T-cell (primary cell): ENCODE results near the gene UNC5C. TPM values are rescaled to one million over a fixed set of nuclear protein-coding genes. Genes with fewer than 3 reads are reported as not detected.
A peak's percentile ranks its signal among the peaks of the same experiment; 100 is the strongest.

Experiments
- ATAC-seq, 4 experiments: fragments of 200-7000 bp in 3 of 4; fragments of 150-1000 bp in 1 of 4; cut with Tn5 transposase; replicated peaks in 1 of 4; 1 replicate in 3 of 4; 2 replicates in 1 of 4; pipeline ENCODE4 v1.10.0; 2021; ENCODE audit warnings: moderate library complexity in 3 of 4, mild to moderate bottlenecking in 2 of 4, moderate number of reproducible peaks in 1 of 4
- CTCF ChIA-PET, 2 donors: fragments of 300-600 bp; sonication (Branson Sonifier 250); formaldehyde crosslinking; loops; one replicate each; lab custom pipeline; 2022; ENCODE audit warnings: antibody characterized with exemption in 2 of 2; lab: Charles Lee
- POLR2A ChIA-PET, 2 donors: fragments of 300-600 bp; sonication (Branson Sonifier 250); formaldehyde crosslinking; loops; one replicate each; lab custom pipeline; 2022; ENCODE audit warnings: antibody characterized with exemption in 2 of 2; lab: Charles Lee
- DNase-seq, 35 experiments: peaks; one replicate each; pipeline versions ENCODE4 v3.0.0 to v3.0.0-alpha.2; 2013 to 2023
- H3K27ac ChIP-seq: one replicate; pipeline ENCODE4 v1.5.1; 2013; ENCODE audit warnings: low read length
- H3K27me3 ChIP-seq, 2 experiments: replicated peaks in 1 of 2; 1 replicate in 1 of 2; 2 replicates in 1 of 2; pipeline versions ENCODE4 v1.6.1 to v1.7.0; 2013; ENCODE audit warnings: low read length in 1 of 2, mixed read lengths in 1 of 2; ENCODE audit not compliant: control insufficient read depth in 2 of 2, insufficient read depth in 2 of 2; ENCODE audit errors: extremely low read depth in 1 of 2
- H3K36me3 ChIP-seq, 2 donors: 1 replicate in 1 of 2; 2 replicates in 1 of 2; pipeline versions ENCODE4 v1.6.1 to v1.7.0; 2013; ENCODE audit warnings: low read length in 1 of 2; ENCODE audit not compliant: control insufficient read depth in 2 of 2, insufficient read depth in 1 of 2; ENCODE audit errors: extremely low read depth in 1 of 2
- H3K4me1 ChIP-seq, 2 experiments: 1 replicate in 1 of 2; 2 replicates in 1 of 2; pipeline versions ENCODE4 v1.6.1 to v1.7.0; 2013; ENCODE audit warnings: low read length in 2 of 2, mixed read lengths in 1 of 2; ENCODE audit not compliant: insufficient read depth in 2 of 2, control insufficient read depth in 1 of 2; ENCODE audit errors: extremely low read depth in 1 of 2
- H3K4me3 ChIP-seq, 2 donors: 1 replicate in 1 of 2; 2 replicates in 1 of 2; pipeline versions ENCODE4 v1.5.1 to v1.7.0; 2013; ENCODE audit warnings: mild to moderate bottlenecking in 2 of 2, low read length in 1 of 2, moderate library complexity in 1 of 2; ENCODE audit not compliant: control insufficient read depth in 1 of 2; ENCODE audit errors: extremely low read depth in 1 of 2
- H3K9me3 ChIP-seq: 2 replicates; pipeline ENCODE4 v1.7.0; 2013
- H3K27ac Mint-ChIP-seq, 2 donors: one replicate each; pipeline ENCODE4 v1.8.0; 2020 to 2021; ENCODE audit warnings: mild to moderate bottlenecking in 2 of 2, mixed read lengths in 2 of 2
- H3K27me3 Mint-ChIP-seq, 2 donors: one replicate each; pipeline ENCODE4 v1.8.0; 2021 to 2022; ENCODE audit warnings: mixed read lengths in 2 of 2
- H3K36me3 Mint-ChIP-seq: one replicate; pipeline ENCODE4 v1.8.0; 2021; ENCODE audit warnings: mixed read lengths
- H3K4me1 Mint-ChIP-seq, 3 donors: one replicate each; pipeline ENCODE4 v1.8.0; 2020 to 2022; ENCODE audit warnings: mixed read lengths in 3 of 3, mild to moderate bottlenecking in 1 of 3
- H3K4me3 Mint-ChIP-seq, 3 donors: one replicate each; pipeline ENCODE4 v1.8.0; 2020 to 2022; ENCODE audit warnings: mild to moderate bottlenecking in 3 of 3, mixed read lengths in 3 of 3, moderate library complexity in 3 of 3
- H3K9me3 Mint-ChIP-seq, 3 donors: one replicate each; pipeline ENCODE4 v1.8.0; 2020 to 2022; ENCODE audit warnings: mixed read lengths in 3 of 3
- WGBS: methylation state at CpG from one replicate; pipeline ENCODE4 v1.1.5; 2013; ENCODE audit warnings: missing lambda C conversion rate; ENCODE audit not compliant: insufficient coverage; 5-methylcytosine and 5-hydroxymethylcytosine counted together
- total RNA-seq, 35 experiments: library from RNA in 6 of 35; stranded (reverse) in 6 of 35; fragments of 120-200 nt in 1 of 35; gene quantifications; one replicate each; pipeline versions ENCODE4 v1.2.1 to v1.2.4 and lab custom pipeline; 2013 to 2026

UNC5C gene
- total RNA-seq, 5 donors from 2014 or later (not counting 1 experiment from before 2014, with no cell fraction given), result not detected

GRCh38 chr4:95193391-95194224, 355.2 kb downstream of the UNC5C start:
- no peaks in the 10 kb centered on the region for H3K27me3 Mint-ChIP-seq
- peaks cover 0 to 3% (median 0%) of the 10 kb centered on the region in 3 donors for H3K9me3 Mint-ChIP-seq
- peaks cover 14 to 16% of the 10 kb centered on the region in 2 experiments for H3K4me1 ChIP-seq
- no peak for DNase-seq
- ChIA-PET POLR2A (no interaction called here), CTCF (no interaction called here)
- 83% methylated on average over 22 of the region's 22 CpGs for WGBS
- H3K27ac Mint-ChIP-seq, result no peak overlapping the region
- no peaks in the 10 kb centered on the region for H3K27me3 ChIP-seq
- peaks cover 28 to 60% (median 28%) of the 10 kb centered on the region in 3 donors for H3K4me1 Mint-ChIP-seq
- H3K9me3 ChIP-seq, result no peaks in the 10 kb centered on the region
- H3K4me3 ChIP-seq, result no peak overlapping the region
- peak overlapping the region in 1 of 3 donors; percentile 29 for H3K4me3 Mint-ChIP-seq
- no peak overlapping the region for H3K27ac ChIP-seq
- no peaks in the 10 kb centered on the region for H3K36me3 Mint-ChIP-seq
- no peaks in the 10 kb centered on the region for H3K36me3 ChIP-seq
- no peak for ATAC-seq

- CTCF ChIA-PET, result no interaction called here
- Histone ChIP-seq H3K27ac (no peak overlapping the region), H3K4me1 (peaks cover 14 to 22% of the 10 kb centered on the region in 2 experiments), H3K27me3 (no peaks in the 10 kb centered on the region), H3K36me3 (no peaks in the 10 kb centered on the region), H3K9me3 (no peaks in the 10 kb centered on the region), H3K4me3 (no peak overlapping the region)
- 90% methylated on average over 3 of the region's 3 CpGs for WGBS
- peaks cover 0 to 3% (median 0%) of the 10 kb centered on the region in 3 donors for H3K9me3 Mint-ChIP-seq
- no peak for ATAC-seq
- POLR2A ChIA-PET, result no interaction called here
- no peak for DNase-seq
- H3K4me1 Mint-ChIP-seq, result peaks cover 34 to 66% (median 34%) of the 10 kb centered on the region in 3 donors
- H3K27me3 Mint-ChIP-seq, result no peaks in the 10 kb centered on the region
- no peaks in the 10 kb centered on the region for H3K36me3 Mint-ChIP-seq
- H3K4me3 Mint-ChIP-seq, result peak overlapping the region in 1 of 3 donors; percentile 29
- no peak overlapping the region for H3K27ac Mint-ChIP-seq
Observed at GRCh38 chr4:95191537-95191936, 357.2 kb downstream of the UNC5C start.

GRCh38 chr4:95190751-95191436, 357.9 kb downstream of the UNC5C start:
- peaks cover 0 to 3% (median 0%) of the 10 kb centered on the region in 3 donors for H3K9me3 Mint-ChIP-seq
- H3K27ac Mint-ChIP-seq, result peak overlapping the region in 1 of 2 donors; percentile 28
- H3K36me3 ChIP-seq, result no peaks in the 10 kb centered on the region
- H3K4me1 ChIP-seq, result peaks cover 14 to 22% of the 10 kb centered on the region in 2 experiments
- no peak overlapping the region for H3K4me3 ChIP-seq
- no peaks in the 10 kb centered on the region for H3K27me3 ChIP-seq
- no peaks in the 10 kb centered on the region for H3K27me3 Mint-ChIP-seq
- peaks cover 34 to 66% (median 34%) of the 10 kb centered on the region in 3 donors for H3K4me1 Mint-ChIP-seq
- peak overlapping the region in 1 of 3 donors; percentile 29 for H3K4me3 Mint-ChIP-seq
- ATAC-seq, result no peak
- CTCF ChIA-PET, result no interaction called here
- DNase-seq, result no peak
- WGBS, result 93% methylated on average over 2 of the region's 9 CpGs
- POLR2A ChIA-PET, result no interaction called here
- no peak overlapping the region for H3K27ac ChIP-seq
- no peaks in the 10 kb centered on the region for H3K9me3 ChIP-seq
- no peaks in the 10 kb centered on the region for H3K36me3 Mint-ChIP-seq

GRCh38 chr4:95188701-95189370, 359.9 kb downstream of the UNC5C start:
- H3K27me3 Mint-ChIP-seq, result no peaks in the 10 kb centered on the region
- Histone ChIP-seq H3K27me3 (no peaks in the 10 kb centered on the region), H3K4me3 (no peak overlapping the region), H3K36me3 (no peaks in the 10 kb centered on the region), H3K4me1 (peaks cover 14 to 20% of the 10 kb centered on the region in 2 experiments), H3K27ac (peak overlapping the region; percentile 1), H3K9me3 (no peaks in the 10 kb centered on the region)
- POLR2A ChIA-PET, result no interaction called here
- DNase-seq (peak in 10 of 35 experiments; percentile 9 to 50 (median 29)), ATAC-seq (peak; percentile 48 to 95 (median 68))
- WGBS, result 4% methylated on average over 4 of the region's 5 CpGs
- H3K4me1 Mint-ChIP-seq, result peaks cover 30 to 54% (median 32%) of the 10 kb centered on the region in 3 donors
- no peaks in the 10 kb centered on the region for H3K36me3 Mint-ChIP-seq
- CTCF ChIA-PET, result interaction anchor here in 1 of 2 donors (0.6 kb wide), 1 partner anchor 564 kb away, joined by 3 read pairs; no protein-coding TSS in a partner anchor
- peak overlapping the region in 1 of 3 donors; percentile 47 for H3K4me3 Mint-ChIP-seq
- H3K9me3 Mint-ChIP-seq, result peaks cover 0 to under 1% (median 0%) of the 10 kb centered on the region in 3 donors
- peak overlapping the region; percentile 77 to 86 for H3K27ac Mint-ChIP-seq

GRCh38 chr4:95186666-95187065, 362.1 kb downstream of the UNC5C start:
- H3K36me3 Mint-ChIP-seq, result no peaks in the 10 kb centered on the region
- H3K27me3 Mint-ChIP-seq, result peaks cover 0 to 2% of the 10 kb centered on the region in 2 donors
- Histone ChIP-seq H3K27ac (no peak overlapping the region), H3K27me3 (no peaks in the 10 kb centered on the region), H3K4me3 (no peak overlapping the region), H3K4me1 (peaks cover 9 to 10% of the 10 kb centered on the region in 2 experiments), H3K36me3 (no peaks in the 10 kb centered on the region), H3K9me3 (no peaks in the 10 kb centered on the region)
- 83% methylated on average over 3 of the region's 8 CpGs for WGBS
- no peak for DNase-seq
- ATAC-seq, result no peak
- POLR2A ChIA-PET, result no interaction called here
- no peak overlapping the region for H3K27ac Mint-ChIP-seq
- H3K9me3 Mint-ChIP-seq, result no peaks in the 10 kb centered on the region
- peaks cover 22 to 36% (median 23%) of the 10 kb centered on the region in 3 donors for H3K4me1 Mint-ChIP-seq
- no peak overlapping the region for H3K4me3 Mint-ChIP-seq
- CTCF ChIA-PET, result no interaction called here
